SK-N-SH treated with all-trans-retinoic acid at 6 μM for 48 hours (cell line): ENCODE measurements around the gene C20orf141.

Source experiments
- ARNTL ChIP-seq: fragments of 450-650 bp; formaldehyde crosslinking; IDR thresholded peaks from 2 replicates; pipeline ENCODE4 v1.5.0; 2020; ENCODE audit warnings: low read depth, mild to moderate bottlenecking, moderate library complexity, borderline replicate concordance
- BACH2 ChIP-seq: fragments of 250-450 bp; sonication (Bioruptor Pico); IDR thresholded peaks from 2 replicates; pipeline ENCODE4 v1.9.0; 2021; ENCODE audit warnings: mild to moderate bottlenecking, borderline replicate concordance
- OSR1 ChIP-seq: fragments of 250-450 bp; sonication (Bioruptor Pico); IDR thresholded peaks from 2 replicates; pipeline ENCODE4 v1.8.0; 2022; ENCODE audit warnings: moderate library complexity, mild to moderate bottlenecking, inconsistent platforms
- PPARA ChIP-seq: fragments of 250-450 bp; sonication (Bioruptor Pico); IDR thresholded peaks from 2 replicates; pipeline ENCODE4 v1.5.0; 2020; ENCODE audit warnings: mild to moderate bottlenecking, borderline replicate concordance
- RARB ChIP-seq: fragments of 250-450 bp; sonication (Bioruptor Pico); IDR thresholded peaks from 2 replicates; pipeline ENCODE4 v1.8.0; 2021; ENCODE audit warnings: mild to moderate bottlenecking, moderate library complexity
- ZFP3 ChIP-seq: fragments of 250-450 bp; sonication (Bioruptor Pico); IDR thresholded peaks from 2 replicates; pipeline ENCODE4 v1.5.0; 2020; ENCODE audit warnings: mild to moderate bottlenecking, moderate library complexity
- ZNF565 ChIP-seq: fragments of 450-650 bp; formaldehyde crosslinking; conservative IDR thresholded peaks from 2 replicates; pipeline ENCODE4 v1.5.0; 2020; ENCODE audit warnings: low read depth, mild to moderate bottlenecking, moderate library complexity
- ZNF8 ChIP-seq: fragments of 450-650 bp; formaldehyde crosslinking; IDR thresholded peaks from 2 replicates; pipeline ENCODE4 v1.5.0; 2020; ENCODE audit warnings: mild to moderate bottlenecking, moderate library complexity
- TF ChIP-seq, protein P1 (sequence below): fragments of 250-450 bp; sonication (Bioruptor Pico); IDR thresholded peaks from 2 replicates; pipeline ENCODE4 v1.8.0; 2020; ENCODE audit warnings: mild to moderate bottlenecking, moderate library complexity, borderline replicate concordance
- TF ChIP-seq, protein P2 (sequence below): fragments of 250-450 bp; sonication (Bioruptor Pico); IDR thresholded peaks from 2 replicates; pipeline ENCODE4 v1.5.0; 2020; ENCODE audit warnings: mild to moderate bottlenecking, moderate library complexity
- TF ChIP-seq, protein P3 (sequence below): fragments of 250-450 bp; sonication (Bioruptor Pico); IDR thresholded peaks from 2 replicates; pipeline ENCODE4 v1.8.0; 2021; ENCODE audit warnings: low read depth, mild to moderate bottlenecking, moderate library complexity, borderline replicate concordance
- TF ChIP-seq, protein P4 (sequence below): fragments of 250-450 bp; sonication (Bioruptor Pico); IDR thresholded peaks from 2 replicates; pipeline ENCODE4 v1.5.1; 2020; ENCODE audit warnings: low read depth, mild to moderate bottlenecking, moderate library complexity

DNA sequence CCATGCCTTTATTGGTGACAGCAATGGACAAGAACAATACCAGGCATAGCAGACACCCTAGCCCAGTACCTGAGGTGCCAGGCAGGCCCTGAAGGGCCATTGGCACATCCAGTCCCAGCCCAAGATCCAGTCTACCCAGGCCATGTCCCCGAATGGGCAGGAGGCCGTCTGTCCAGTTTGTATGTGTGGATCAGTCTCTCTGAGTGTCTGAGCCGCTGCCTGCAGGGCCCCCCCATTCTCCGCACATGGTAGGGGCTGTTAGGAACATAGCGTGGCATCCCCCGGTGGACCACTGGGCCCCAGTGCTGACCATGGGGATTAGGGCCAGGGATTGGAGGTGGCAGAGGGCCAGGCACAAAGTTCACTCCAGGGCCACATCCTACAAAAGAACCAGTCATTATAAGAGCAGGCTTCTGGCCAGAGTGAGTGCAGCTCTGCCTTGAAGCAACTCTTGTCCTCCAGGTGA is 20.6 kb downstream of the C20orf141 start:
- TF ChIP-seq, protein P1, sequence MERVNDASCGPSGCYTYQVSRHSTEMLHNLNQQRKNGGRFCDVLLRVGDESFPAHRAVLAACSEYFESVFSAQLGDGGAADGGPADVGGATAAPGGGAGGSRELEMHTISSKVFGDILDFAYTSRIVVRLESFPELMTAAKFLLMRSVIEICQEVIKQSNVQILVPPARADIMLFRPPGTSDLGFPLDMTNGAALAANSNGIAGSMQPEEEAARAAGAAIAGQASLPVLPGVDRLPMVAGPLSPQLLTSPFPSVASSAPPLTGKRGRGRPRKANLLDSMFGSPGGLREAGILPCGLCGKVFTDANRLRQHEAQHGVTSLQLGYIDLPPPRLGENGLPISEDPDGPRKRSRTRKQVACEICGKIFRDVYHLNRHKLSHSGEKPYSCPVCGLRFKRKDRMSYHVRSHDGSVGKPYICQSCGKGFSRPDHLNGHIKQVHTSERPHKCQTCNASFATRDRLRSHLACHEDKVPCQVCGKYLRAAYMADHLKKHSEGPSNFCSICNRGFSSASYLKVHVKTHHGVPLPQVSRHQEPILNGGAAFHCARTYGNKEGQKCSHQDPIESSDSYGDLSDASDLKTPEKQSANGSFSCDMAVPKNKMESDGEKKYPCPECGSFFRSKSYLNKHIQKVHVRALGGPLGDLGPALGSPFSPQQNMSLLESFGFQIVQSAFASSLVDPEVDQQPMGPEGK (CRISPR knock-in tag): no peak
- TF ChIP-seq ZNF8 (CRISPR knock-in tag) (no peak), ARNTL (no peak), ZNF565 (no peak), PPARA (no peak), RARB (no peak), OSR1 (no peak), ZFP3 (no peak), BACH2 (no peak)
- TF ChIP-seq, protein P2, sequence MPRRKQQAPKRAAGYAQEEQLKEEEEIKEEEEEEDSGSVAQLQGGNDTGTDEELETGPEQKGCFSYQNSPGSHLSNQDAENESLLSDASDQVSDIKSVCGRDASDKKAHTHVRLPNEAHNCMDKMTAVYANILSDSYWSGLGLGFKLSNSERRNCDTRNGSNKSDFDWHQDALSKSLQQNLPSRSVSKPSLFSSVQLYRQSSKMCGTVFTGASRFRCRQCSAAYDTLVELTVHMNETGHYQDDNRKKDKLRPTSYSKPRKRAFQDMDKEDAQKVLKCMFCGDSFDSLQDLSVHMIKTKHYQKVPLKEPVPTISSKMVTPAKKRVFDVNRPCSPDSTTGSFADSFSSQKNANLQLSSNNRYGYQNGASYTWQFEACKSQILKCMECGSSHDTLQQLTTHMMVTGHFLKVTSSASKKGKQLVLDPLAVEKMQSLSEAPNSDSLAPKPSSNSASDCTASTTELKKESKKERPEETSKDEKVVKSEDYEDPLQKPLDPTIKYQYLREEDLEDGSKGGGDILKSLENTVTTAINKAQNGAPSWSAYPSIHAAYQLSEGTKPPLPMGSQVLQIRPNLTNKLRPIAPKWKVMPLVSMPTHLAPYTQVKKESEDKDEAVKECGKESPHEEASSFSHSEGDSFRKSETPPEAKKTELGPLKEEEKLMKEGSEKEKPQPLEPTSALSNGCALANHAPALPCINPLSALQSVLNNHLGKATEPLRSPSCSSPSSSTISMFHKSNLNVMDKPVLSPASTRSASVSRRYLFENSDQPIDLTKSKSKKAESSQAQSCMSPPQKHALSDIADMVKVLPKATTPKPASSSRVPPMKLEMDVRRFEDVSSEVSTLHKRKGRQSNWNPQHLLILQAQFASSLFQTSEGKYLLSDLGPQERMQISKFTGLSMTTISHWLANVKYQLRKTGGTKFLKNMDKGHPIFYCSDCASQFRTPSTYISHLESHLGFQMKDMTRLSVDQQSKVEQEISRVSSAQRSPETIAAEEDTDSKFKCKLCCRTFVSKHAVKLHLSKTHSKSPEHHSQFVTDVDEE (CRISPR knock-in tag): no peak
- TF ChIP-seq, protein P3, sequence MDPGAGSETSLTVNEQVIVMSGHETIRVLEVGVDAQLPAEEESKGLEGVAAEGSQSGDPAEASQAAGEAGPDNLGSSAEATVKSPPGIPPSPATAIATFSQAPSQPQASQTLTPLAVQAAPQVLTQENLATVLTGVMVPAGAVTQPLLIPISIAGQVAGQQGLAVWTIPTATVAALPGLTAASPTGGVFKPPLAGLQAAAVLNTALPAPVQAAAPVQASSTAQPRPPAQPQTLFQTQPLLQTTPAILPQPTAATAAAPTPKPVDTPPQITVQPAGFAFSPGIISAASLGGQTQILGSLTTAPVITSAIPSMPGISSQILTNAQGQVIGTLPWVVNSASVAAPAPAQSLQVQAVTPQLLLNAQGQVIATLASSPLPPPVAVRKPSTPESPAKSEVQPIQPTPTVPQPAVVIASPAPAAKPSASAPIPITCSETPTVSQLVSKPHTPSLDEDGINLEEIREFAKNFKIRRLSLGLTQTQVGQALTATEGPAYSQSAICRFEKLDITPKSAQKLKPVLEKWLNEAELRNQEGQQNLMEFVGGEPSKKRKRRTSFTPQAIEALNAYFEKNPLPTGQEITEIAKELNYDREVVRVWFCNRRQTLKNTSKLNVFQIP (CRISPR knock-in tag): no peak
- TF ChIP-seq, protein P4, sequence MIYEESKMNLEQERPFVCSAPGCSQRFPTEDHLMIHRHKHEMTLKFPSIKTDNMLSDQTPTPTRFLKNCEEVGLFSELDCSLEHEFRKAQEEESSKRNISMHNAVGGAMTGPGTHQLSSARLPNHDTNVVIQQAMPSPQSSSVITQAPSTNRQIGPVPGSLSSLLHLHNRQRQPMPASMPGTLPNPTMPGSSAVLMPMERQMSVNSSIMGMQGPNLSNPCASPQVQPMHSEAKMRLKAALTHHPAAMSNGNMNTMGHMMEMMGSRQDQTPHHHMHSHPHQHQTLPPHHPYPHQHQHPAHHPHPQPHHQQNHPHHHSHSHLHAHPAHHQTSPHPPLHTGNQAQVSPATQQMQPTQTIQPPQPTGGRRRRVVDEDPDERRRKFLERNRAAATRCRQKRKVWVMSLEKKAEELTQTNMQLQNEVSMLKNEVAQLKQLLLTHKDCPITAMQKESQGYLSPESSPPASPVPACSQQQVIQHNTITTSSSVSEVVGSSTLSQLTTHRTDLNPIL (CRISPR knock-in tag): no peak
